ENCODE data around the gene CCHCR1.

The CCHCR1 gene

GRCh38 chr6:31144296-31144969, 13.2 kb downstream of the CCHCR1 start:
- H3K9ac ChIP-seq (ENCODE audit: low read depth, low read length) = no peak overlapping the region
- peaks cover 48% of the 10 kb centered on the region for H3K36me3 ChIP-seq (ENCODE audit: insufficient read depth, low read length)
- H3K27ac ChIP-seq (ENCODE audit: low read depth, low read length) = no peak overlapping the region
- no peaks in the 10 kb centered on the region for H3K9me3 ChIP-seq (ENCODE audit: insufficient read depth, low read depth, low read length)
- H3K27me3 ChIP-seq (ENCODE audit: insufficient read depth, low read length) = no peaks in the 10 kb centered on the region
- WGBS = 96% methylated on average over 18 of the region's 18 CpGs
- H3K4me3 ChIP-seq (ENCODE audit: low read length) = no peak overlapping the region
- H3K4me1 ChIP-seq (ENCODE audit: insufficient read depth, low read length) = peaks cover 10% of the 10 kb centered on the region; the same call in 1 of the 2 replicates

- Histone ChIP-seq H3K9me3 (ENCODE audit: insufficient read depth, low read depth, low read length) (no peaks in the 10 kb centered on the region), H3K27ac (ENCODE audit: low read depth, low read length) (no peak overlapping the region), H3K36me3 (ENCODE audit: insufficient read depth, low read length) (peaks cover 44% of the 10 kb centered on the region), H3K4me3 (ENCODE audit: low read length) (no peak overlapping the region), H3K27me3 (ENCODE audit: insufficient read depth, low read length) (no peaks in the 10 kb centered on the region), H3K4me1 (ENCODE audit: insufficient read depth, low read length) (peaks cover 14% of the 10 kb centered on the region; the same call in 1 of the 2 replicates), H3K9ac (ENCODE audit: low read depth, low read length) (no peak overlapping the region)
- WGBS = 36% methylated on average over 11 of the region's 11 CpGs
Measured at GRCh38 chr6:31143148-31143547, 14.5 kb downstream of the CCHCR1 start.

- Histone ChIP-seq H3K27ac (ENCODE audit: low read depth, low read length) (no peak overlapping the region), H3K4me1 (ENCODE audit: insufficient read depth, low read length) (peaks cover 17% of the 10 kb centered on the region; the same call in 1 of the 2 replicates), H3K4me3 (ENCODE audit: low read length) (no peak overlapping the region), H3K9ac (ENCODE audit: low read depth, low read length) (no peak overlapping the region), H3K9me3 (ENCODE audit: insufficient read depth, low read depth, low read length) (no peaks in the 10 kb centered on the region), H3K27me3 (ENCODE audit: insufficient read depth, low read length) (no peaks in the 10 kb centered on the region), H3K36me3 (ENCODE audit: insufficient read depth, low read length) (peaks cover 41% of the 10 kb centered on the region)
- 69% methylated on average over 2 of the region's 2 CpGs for WGBS
Measured at GRCh38 chr6:31142361-31142761, 15.2 kb downstream of the CCHCR1 start.

- H3K27me3 ChIP-seq (ENCODE audit: insufficient read depth, low read length) = no peaks in the 10 kb centered on the region
- H3K4me1 ChIP-seq (ENCODE audit: insufficient read depth, low read length) = peaks cover 17% of the 10 kb centered on the region; the same call in 1 of the 2 replicates
- 90% methylated on average over 15 of the region's 15 CpGs for WGBS
- peaks cover 30% of the 10 kb centered on the region for H3K36me3 ChIP-seq (ENCODE audit: insufficient read depth, low read length)
- no peak overlapping the region for H3K9ac ChIP-seq (ENCODE audit: low read depth, low read length)
- no peak overlapping the region for H3K4me3 ChIP-seq (ENCODE audit: low read length)
- H3K27ac ChIP-seq (ENCODE audit: low read depth, low read length) = no peak overlapping the region
- no peaks in the 10 kb centered on the region for H3K9me3 ChIP-seq (ENCODE audit: insufficient read depth, low read depth, low read length)
Measured at GRCh38 chr6:31140643-31141042, 17.0 kb downstream of the CCHCR1 start.

GRCh38 chr6:31139599-31139998, 18.0 kb downstream of the CCHCR1 start:
- 17% methylated on average over 4 of the region's 4 CpGs for WGBS
- H3K27ac ChIP-seq (ENCODE audit: low read depth, low read length) = no peak overlapping the region; the same call in 1 of the 2 replicates
- H3K27me3 ChIP-seq (ENCODE audit: insufficient read depth, low read length) = no peaks in the 10 kb centered on the region

GRCh38 chr6:31138982-31139381, 18.6 kb downstream of the CCHCR1 start, which contains the start of gene PSORS1C2:
Gene PSORS1C2 (minus strand): TSS chr6:31139066. CDS start chr6:31139026, 40 bp downstream.
- Histone ChIP-seq H3K9me3 (ENCODE audit: insufficient read depth, low read depth, low read length) (no peaks in the 10 kb centered on the region), H3K27me3 (ENCODE audit: insufficient read depth, low read length) (no peaks in the 10 kb centered on the region), H3K4me1 (ENCODE audit: insufficient read depth, low read length) (peaks cover 17% of the 10 kb centered on the region; the same call in 1 of the 2 replicates), H3K27ac (ENCODE audit: low read depth, low read length) (no peak within 1 kb of the TSS; the same call in 1 of the 2 replicates), H3K9ac (ENCODE audit: low read depth, low read length) (no peak within 1 kb of the TSS), H3K36me3 (ENCODE audit: insufficient read depth, low read length) (peaks cover 14% of the 10 kb centered on the region), H3K4me3 (ENCODE audit: low read length) (no peak within 1 kb of the TSS)
- 88% methylated on average over 4 of the region's 4 CpGs for WGBS

More at GRCh38 chr6:31139599-31139998, 18.0 kb downstream of the CCHCR1 start:
- Histone ChIP-seq H3K36me3 (ENCODE audit: insufficient read depth, low read length) (peaks cover 20% of the 10 kb centered on the region), H3K9ac (ENCODE audit: low read depth, low read length) (no peak overlapping the region), H3K4me1 (ENCODE audit: insufficient read depth, low read length) (peaks cover 17% of the 10 kb centered on the region; the same call in 1 of the 2 replicates), H3K4me3 (ENCODE audit: low read length) (no peak overlapping the region), H3K9me3 (ENCODE audit: insufficient read depth, low read depth, low read length) (no peaks in the 10 kb centered on the region)

GRCh38 chr6:31135710-31136109, 21.9 kb downstream of the CCHCR1 start:
- H3K4me3 ChIP-seq (ENCODE audit: low read length) = no peak overlapping the region
- no peaks in the 10 kb centered on the region for H3K9me3 ChIP-seq (ENCODE audit: insufficient read depth, low read depth, low read length)
- no peak overlapping the region for H3K27ac ChIP-seq (ENCODE audit: low read depth, low read length)
- peaks cover 9% of the 10 kb centered on the region; the same call in 1 of the 2 replicates for H3K4me1 ChIP-seq (ENCODE audit: insufficient read depth, low read length)
- H3K9ac ChIP-seq (ENCODE audit: low read depth, low read length) = no peak overlapping the region
- 93% methylated on average over 10 of the region's 10 CpGs for WGBS
- H3K36me3 ChIP-seq (ENCODE audit: insufficient read depth, low read length) = no peaks in the 10 kb centered on the region
- H3K27me3 ChIP-seq (ENCODE audit: insufficient read depth, low read length) = no peaks in the 10 kb centered on the region

GRCh38 chr6:31132806-31133205, 24.8 kb downstream of the CCHCR1 start:
- no peak overlapping the region for H3K4me3 ChIP-seq (ENCODE audit: low read length)
- WGBS = 68% methylated on average over 6 of the region's 6 CpGs
- no peak overlapping the region for H3K27ac ChIP-seq (ENCODE audit: low read depth, low read length)
- no peak overlapping the region for H3K9ac ChIP-seq (ENCODE audit: low read depth, low read length)
- no peaks in the 10 kb centered on the region for H3K27me3 ChIP-seq (ENCODE audit: insufficient read depth, low read length)
- H3K9me3 ChIP-seq (ENCODE audit: insufficient read depth, low read depth, low read length) = no peaks in the 10 kb centered on the region
- 0 out of 2 replicates have a peak, but pooled peaks cover 3% of the 10 kb centered on the region for H3K4me1 ChIP-seq (ENCODE audit: insufficient read depth, low read length)
- H3K36me3 ChIP-seq (ENCODE audit: insufficient read depth, low read length) = no peaks in the 10 kb centered on the region

- Histone ChIP-seq H3K36me3 (ENCODE audit: insufficient read depth, low read length) (no peaks in the 10 kb centered on the region), H3K9me3 (ENCODE audit: insufficient read depth, low read depth, low read length) (no peaks in the 10 kb centered on the region), H3K4me3 (ENCODE audit: low read length) (no peak overlapping the region), H3K27ac (ENCODE audit: low read depth, low read length) (no peak overlapping the region), H3K27me3 (ENCODE audit: insufficient read depth, low read length) (no peaks in the 10 kb centered on the region), H3K4me1 (ENCODE audit: insufficient read depth, low read length) (no peaks in the 10 kb centered on the region), H3K9ac (ENCODE audit: low read depth, low read length) (no peak overlapping the region)
- 77% methylated on average over 3 of the region's 3 CpGs for WGBS
Measured at GRCh38 chr6:31131595-31131994, 26.0 kb downstream of the CCHCR1 start.

- Histone ChIP-seq H3K27me3 (ENCODE audit: insufficient read depth, low read length) (no peaks in the 10 kb centered on the region), H3K9ac (ENCODE audit: low read depth, low read length) (no peak overlapping the region)
- 91% methylated on average over 3 of the region's 3 CpGs for WGBS
Measured at GRCh38 chr6:31130751-31131150, 26.9 kb downstream of the CCHCR1 start.

GRCh38 chr6:31129130-31129529, 28.5 kb downstream of the CCHCR1 start:
- no peak overlapping the region for H3K27ac ChIP-seq (ENCODE audit: low read depth, low read length)
- H3K4me1 ChIP-seq (ENCODE audit: insufficient read depth, low read length) = peaks cover 7% of the 10 kb centered on the region; the same call in 1 of the 2 replicates
- no peaks in the 10 kb centered on the region for H3K27me3 ChIP-seq (ENCODE audit: insufficient read depth, low read length)
- no peaks in the 10 kb centered on the region for H3K36me3 ChIP-seq (ENCODE audit: insufficient read depth, low read length)
- no peak overlapping the region for H3K9ac ChIP-seq (ENCODE audit: low read depth, low read length)
- no peak overlapping the region for H3K4me3 ChIP-seq (ENCODE audit: low read length)
- WGBS = 71% methylated on average over 4 of the region's 4 CpGs
- no peaks in the 10 kb centered on the region for H3K9me3 ChIP-seq (ENCODE audit: insufficient read depth, low read depth, low read length)

More at GRCh38 chr6:31130751-31131150, 26.9 kb downstream of the CCHCR1 start:
- H3K4me1 ChIP-seq (ENCODE audit: insufficient read depth, low read length) = no peaks in the 10 kb centered on the region
- H3K4me3 ChIP-seq (ENCODE audit: low read length) = no peak overlapping the region
- H3K27ac ChIP-seq (ENCODE audit: low read depth, low read length) = no peak overlapping the region
- H3K36me3 ChIP-seq (ENCODE audit: insufficient read depth, low read length) = no peaks in the 10 kb centered on the region
- no peaks in the 10 kb centered on the region for H3K9me3 ChIP-seq (ENCODE audit: insufficient read depth, low read depth, low read length)

Measured in HUES64 (cell line).